ENCODE measurements around the gene EGFL7.

Gene EGFL7

DNA sequence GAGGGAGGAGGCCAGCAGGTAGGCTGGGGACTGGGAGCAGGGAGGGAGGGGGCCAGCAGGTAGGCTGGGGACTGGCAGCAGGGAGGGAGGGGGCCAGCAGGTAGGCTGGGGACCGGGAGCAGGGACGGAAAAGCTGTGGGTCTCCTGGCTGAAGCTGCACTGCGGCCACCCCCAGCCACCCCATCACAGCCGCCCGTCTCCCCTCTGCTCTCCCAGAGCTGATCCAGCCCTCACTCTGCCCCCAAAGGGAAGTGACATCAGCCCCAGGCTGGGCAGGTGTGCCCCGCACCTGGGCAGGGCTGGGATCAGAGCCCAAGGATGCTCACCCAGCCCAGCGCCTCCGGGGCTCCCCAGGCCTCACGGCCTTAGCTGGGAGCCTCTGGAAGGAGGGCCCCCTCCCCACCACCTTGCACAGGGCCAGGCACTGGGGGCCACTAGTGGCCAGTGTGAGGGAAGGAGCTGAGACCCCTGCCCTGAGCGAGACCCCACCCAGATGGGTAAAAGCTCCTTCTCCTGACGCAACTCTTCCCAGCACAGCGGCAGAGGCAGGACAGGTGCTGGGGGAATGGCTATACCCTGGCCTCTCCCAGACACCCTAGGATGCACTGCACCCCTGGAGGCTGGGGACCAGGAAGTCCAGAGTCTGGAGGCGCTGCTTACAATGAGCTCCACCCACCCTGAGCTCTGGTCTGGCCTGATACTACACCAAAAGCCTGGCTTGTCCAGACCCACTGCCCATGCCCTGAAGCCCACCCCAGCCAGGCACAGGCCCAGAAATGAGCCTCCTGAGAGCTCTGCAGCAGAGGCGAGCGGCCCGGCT, 13.0 kb downstream of the EGFL7 start:
- no peak for DNase-seq

DNA sequence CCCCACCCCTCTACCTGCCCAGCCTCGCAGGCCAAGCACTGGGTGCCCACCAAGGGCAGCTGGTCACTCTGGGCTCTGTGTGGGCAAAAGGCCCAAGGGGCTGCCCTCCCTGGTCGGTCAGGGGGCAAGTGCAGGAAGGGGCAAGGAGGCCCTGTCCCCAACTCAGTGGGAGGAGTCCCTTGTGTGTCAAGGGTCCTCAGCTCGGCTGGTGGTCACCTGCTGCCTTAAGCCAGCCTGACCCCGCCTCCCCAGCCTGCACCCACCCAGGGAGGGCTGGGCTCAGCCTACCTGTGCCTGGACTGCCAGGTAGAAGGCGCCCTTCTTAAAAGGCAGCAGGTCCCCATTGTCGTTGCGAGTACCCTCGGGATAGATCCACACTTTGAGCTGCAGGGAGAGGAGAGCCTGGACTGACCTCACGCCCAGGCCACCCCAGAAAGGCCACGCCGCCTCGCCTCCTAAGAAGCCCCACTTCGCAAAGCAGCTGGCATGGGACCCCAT, 13.6 kb downstream of the EGFL7 start:
- DNase-seq: no peak

DNA sequence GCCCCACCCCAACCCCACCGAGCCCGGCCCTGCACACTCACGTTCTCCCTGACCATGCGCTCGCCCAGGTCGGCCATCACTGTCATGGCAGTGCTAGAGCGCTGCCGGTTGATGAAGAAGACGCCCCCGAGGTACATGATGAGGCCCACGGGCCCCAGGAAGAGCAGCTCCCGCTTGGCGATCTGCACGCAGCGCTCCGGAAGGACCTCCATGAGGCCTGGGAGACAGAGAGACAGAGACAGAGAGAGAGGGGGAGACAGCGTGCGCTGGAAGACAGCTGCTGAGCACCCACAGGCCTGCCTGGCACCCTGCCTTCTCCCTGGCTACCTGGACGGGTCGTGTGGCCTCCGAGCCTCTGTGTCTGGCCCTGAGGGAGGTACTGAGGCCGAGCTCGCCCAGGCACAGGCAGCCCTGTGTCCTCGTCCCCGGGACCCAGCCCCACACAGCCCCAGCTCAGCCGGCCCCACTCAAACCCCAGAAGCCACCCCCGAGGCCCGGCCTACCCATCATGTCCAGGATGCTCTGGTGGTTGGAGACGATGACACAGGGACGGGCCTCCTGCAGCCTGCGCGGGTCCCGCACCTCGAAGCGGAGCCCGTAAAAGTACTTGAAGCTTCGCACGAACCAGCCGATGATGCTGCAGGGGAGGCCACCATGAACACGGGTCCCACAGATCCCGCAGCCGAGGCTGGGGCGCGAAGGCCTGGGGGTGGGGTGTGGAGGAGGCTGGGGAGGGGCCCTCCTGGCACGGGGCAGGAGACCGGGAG, 14.4 kb downstream of the EGFL7 start:
- DNase-seq: no peak

DNA sequence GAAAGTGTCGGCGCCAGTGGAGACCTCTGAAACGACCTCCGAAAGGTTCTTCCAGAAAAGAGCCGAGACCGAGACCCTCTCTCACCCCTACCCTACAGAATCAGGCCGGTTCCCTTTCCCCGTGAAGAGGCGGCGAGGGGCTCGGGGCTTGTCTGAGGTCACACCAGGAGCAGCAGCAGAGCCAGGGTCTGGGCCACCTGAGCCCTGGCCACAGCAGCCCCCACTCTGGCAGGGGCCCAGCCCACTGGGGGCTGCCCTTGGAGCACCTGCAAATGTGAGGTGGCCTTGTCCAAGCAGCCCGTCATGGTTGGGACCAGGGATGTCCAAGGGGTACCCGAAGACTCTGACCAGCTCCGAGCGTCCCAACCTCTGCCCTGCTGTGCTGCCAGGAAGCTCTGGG, 15.3 kb downstream of the EGFL7 start:
- DNase-seq: no peak

DNA sequence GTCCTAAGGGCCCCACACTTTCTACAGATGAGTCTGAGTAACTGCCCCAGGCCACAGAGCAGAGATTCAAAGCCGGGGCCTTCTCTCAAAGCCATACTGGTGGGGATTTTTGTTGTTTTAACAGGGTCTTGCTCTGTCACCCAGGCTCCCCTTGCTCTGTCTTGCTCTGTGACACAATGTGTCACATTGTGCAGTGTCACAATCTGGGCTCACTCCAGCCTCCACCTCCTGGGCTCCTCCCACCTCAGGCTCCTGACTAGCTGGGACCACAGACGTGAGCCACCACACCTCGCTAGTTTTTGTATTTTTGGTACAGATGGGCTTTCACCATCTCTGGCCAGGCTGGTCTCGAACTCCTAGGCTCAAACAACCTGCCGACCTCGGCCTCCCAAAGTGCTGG, 15.9 kb downstream of the EGFL7 start:
- no peak for DNase-seq

DNA sequence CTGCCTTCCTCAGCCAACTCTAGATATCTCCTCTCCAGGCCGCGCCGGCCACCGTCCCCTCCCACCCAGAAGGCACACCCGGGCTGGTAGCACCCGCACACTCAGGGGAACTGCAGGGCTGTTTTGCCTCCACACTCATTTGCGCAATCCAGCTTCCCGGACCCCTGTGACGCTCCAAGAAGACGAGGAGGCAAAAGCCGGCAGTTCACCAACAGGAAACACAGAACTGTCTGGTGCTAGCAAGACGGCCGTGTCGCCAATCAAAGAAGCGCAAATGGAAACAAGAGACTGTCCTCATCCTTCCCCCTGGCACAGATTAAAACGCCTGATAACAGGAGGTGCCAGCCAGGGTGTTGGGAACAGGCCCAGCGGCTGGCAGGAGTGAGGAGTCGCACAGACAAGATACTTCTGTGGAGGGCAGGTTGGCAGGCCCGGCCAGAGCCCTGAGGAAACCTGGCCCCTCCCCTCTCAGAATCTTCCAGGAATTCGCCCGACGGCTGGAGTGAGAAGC, 16.8 kb downstream of the EGFL7 start:
- no peak for DNase-seq

DNA sequence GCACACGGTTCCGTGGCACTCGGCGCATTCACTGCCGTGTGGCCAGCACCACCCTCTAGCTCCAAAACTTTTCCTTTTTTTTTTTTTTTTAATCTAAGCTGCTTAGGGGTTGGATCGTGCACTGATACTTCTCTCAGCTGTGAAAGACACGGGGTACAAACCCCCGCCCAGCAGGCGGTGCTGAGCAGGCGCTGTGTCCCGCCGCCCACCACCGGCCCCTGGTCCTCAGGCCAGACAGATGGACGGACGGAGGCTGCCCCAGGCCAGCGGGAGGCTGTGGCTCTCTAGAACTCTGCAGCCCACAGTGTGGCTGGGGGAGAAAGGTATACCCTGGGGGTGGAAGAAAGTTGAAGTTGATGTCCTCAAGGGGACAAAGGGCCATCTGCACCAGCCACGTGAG, 18.3 kb downstream of the EGFL7 start:
- no peak for DNase-seq

DNA sequence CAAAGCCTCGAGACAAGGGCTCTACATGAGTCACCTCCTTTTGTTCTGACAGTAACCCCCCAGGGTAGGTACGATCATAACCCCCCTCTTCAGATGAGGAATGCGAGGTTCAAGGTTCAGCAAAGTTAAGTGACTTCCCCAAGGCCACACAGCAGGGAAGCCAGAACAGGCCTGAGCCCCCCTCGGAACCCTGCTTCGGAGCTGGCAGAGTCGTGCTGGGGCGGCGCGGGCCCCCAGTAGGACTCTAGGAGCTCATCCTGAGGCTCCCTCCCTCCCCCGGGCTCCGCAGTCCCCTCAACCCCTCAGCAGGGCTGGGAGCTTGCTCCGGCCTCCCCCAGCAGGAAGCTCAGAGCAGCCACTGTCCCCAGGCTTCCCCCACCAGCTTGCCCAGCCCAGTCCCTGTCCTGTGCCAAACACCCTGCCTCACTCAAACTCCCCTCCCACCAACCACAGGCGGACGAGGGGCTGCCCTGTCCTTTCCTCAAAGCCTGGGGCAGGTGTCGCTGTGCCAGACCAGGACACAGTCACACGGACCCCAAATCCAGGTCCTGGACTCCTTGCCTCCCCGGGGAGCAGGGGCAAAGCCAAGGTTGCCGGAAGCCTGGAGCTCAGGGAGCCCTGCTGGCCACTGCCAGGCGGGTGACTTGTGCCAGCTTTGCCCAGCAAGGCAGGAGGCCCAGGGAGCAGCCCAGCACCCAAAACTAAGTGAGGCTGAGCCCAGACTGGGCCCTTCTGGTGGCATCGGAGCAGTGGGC, 19.4 kb downstream of the EGFL7 start:
- no peak for DNase-seq

DNA sequence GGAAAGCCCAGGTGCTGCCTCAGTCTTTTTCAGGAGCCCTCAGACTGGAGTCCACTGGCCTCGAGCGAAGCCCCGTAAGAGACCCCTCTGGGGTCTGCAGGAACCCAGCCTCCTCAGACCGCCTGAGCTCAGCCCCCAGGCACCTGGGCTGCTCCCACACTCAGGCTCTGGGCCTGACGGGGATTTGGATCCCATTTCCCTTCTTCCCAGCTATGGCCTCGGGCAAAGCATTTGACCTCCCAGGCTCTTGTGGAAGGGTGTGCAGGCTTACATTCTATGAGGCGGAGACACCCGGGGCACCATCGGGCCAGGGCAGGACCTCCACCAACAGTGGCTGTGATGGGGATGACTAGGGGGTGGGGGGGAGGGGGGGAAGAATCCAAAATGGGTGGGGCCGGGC, 20.0 kb downstream of the EGFL7 start:
- DNase-seq: no peak

DNA sequence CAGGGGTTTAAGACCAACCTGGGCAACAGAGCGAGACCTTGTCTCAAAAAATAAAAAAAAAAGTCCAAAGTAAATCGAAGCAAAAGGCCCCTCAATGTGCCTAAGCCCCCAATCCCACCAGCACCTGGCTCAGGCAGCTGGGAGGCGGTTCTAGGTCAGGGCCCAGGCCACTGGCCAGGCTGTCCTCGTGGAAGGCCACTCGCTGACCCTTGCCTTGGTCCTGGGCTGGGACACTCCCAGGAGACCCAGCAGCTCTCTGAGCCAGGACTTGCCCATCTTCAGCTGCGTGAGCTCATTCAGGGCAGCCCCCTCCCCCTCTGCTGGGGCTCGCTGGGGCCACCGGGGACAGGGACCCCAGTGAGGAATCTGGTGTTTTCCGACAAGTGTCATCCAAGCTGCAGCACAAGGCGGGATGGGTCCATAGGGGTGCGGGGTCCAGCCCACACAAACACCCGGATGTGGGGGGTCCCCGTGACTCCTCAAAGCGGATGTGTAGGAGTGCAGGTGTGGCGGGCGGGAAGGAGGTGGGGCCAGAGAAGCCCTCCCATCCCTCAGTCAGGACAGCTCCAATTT, 20.5 kb downstream of the EGFL7 start:
- DNase-seq: no peak

DNA sequence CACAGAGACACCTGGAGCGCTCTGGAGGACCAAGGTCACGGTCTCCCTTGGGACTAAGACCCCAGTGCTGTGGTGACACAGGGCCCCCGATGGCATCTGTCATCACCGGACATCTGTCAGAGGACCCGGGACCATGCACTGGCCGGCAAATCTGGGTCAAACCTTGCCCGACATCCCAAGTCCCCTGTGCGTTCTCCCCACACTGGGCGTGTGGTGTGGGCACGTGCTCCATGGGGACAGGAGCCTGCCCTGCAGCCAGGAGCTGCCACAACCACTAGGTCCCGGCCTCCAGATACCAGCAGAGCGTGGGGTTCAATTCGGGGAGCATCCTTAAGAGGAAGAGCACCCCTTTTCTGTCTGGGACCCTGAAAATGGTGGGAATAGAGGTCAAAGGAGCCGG, 21.0 kb downstream of the EGFL7 start:
- no peak for DNase-seq

DNA sequence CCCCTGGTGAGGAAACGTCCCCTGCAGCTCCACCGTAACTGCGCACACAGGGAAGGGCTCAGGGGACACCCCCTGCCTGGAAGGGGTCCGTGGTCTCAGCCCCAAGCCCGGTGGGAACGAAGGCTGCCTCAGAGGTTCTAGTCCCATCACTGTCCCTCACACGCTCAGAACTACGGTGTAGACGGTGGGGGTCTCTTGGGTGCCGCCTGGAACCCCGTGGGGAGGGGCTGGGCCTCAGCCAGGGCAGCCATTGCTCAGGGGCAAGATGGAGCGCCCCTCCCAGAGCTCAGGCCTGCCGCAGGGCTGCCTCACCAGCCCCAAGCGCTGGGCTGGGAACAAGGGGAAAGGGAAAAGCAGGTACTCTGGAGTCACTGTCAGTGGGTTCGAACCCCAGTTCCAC, 21.6 kb downstream of the EGFL7 start:
- no peak for DNase-seq

DNA sequence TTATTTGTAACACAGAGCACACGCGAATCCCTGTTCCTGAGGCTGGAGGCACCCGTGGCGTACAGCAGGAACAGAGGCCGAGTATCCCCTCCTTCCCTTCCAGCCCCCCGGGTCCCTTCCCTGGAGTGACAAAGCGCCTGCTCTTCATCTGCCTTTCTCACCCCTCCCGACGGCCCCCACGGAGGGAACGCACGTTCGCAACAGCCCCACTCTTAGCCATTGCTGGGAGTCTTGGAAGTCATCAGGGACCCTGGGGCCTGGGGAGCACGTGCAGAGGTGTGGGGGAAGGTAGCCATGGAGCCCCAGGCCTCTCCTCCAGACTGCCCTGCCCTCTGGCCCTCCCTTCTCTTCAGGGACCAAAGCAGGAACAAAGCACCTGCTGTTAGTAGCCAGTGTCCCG, 22.1 kb downstream of the EGFL7 start:
- no peak for DNase-seq

DNA sequence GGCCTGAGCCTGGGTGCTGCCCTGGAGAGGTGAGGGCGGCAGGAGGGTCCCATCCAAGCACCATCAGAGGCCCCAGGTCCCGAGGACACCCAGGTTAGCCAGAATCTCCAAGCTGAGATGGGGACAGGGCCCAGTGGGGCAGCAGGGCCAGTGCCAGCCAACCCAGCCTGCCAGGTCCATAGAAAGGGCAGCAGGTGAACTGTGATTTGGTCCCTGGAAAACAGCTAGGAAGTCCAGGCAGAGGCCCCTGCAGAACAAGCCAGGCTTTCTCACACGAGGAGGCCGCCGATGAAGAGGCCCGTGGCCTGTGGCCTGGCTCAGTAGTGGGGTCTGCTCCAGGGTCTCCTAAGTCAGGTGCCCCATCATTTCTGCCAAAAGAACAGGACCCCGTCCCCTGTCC, 22.5 kb downstream of the EGFL7 start:
- no peak for DNase-seq

DNA sequence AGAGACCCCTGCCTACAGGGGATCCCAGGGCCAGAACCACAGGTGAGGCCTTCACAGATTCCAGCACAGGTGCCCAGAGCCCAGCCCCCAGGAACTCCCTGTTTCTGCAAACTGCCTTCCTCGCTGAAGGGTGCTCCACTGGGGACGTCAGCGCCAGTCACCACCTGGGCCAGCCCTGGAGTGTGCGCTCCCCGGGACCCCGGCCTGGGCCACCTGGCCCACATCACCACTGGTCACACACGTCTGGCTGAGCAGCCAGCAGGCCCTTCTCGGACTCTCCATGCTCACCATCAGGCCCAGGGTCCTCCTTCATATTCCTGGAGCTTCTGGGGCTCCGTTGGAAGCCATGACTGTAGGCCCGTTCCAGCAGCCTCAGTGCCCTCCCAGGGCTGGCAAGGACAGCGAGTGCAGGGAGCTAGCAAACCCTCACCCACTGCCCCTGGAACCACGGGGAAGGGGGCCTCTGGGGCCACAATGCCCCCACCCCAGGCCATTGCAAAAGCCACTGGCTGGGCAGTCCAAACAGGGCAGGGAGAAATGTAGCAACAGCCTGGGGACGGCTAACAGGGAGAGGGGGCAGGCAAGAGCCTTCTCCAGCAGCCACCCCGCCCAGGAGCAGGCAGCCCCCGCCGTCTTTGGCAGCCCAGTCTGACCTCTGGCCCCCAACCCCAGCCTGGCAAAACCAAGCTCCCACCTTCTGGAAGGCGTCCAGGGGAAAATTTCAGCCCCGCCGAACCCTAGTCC, 23.2 kb downstream of the EGFL7 start:
- no peak for DNase-seq

DNA sequence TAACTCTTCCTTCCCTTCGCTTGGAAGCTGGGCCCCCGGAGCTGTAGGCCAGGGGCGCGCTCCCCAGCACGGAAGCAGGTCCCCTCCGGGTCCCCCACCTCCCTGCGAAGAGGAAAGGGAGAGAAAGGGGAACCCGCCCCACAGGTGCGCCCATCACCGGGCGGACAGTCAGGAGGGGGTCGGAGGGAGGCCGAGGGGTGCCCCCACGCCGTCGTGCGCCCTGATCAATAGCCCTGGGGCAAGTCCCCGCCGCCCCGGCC, 23.7 kb downstream of the EGFL7 start:
- no peak for DNase-seq

DNA sequence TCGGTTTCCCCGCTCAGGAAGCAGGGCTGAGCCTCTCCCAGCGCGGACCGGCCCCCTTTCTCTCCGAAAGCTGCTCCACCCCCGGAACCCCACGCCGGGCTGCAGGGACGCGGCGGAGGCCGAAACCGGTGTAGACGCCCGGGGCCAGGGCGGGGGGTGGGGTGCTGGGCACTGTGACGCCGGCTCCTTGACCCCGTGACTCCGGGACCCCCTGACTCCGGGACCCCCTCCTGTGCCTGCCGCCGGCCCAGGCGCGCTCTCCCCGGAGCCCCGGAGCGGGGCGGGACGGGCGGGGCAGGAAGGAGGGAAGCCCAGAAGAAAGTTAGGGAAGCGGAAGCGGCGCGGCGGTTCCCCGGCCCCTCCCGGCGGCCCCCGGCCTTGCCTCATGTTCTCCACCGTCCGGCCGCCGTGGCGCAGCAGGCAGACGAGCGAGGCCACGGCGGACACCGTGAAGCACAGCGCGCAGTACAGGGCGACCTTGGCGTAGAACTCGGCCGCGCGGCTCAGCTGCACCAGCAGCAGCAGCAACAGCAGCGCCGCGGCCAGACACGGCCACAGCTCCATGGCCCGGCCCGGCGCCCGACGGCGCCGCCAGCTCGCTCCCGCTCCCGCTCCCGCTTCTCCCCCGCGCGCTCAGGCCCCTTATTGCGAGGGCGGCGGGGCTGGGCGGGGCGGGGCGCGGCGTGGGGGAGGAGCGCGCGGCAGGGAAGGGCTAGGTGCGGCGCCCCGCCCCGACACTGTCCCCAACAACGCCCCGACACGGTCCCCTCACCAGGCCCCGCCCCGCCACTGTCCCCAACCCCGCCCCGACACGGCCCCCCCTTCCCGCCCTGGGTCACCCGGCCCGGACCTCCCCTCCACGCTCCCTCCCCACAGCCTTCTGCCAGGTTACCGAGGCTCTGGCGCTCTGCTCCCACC, 24.3 kb downstream of the EGFL7 start, which contains the start of gene AGPAT2:
Gene AGPAT2 (minus strand): TSS at position 664 of the 918 bp plus-strand sequence. CDS start 100 bp downstream, at position 564.
- peak; percentile 77 for DNase-seq

DNA sequence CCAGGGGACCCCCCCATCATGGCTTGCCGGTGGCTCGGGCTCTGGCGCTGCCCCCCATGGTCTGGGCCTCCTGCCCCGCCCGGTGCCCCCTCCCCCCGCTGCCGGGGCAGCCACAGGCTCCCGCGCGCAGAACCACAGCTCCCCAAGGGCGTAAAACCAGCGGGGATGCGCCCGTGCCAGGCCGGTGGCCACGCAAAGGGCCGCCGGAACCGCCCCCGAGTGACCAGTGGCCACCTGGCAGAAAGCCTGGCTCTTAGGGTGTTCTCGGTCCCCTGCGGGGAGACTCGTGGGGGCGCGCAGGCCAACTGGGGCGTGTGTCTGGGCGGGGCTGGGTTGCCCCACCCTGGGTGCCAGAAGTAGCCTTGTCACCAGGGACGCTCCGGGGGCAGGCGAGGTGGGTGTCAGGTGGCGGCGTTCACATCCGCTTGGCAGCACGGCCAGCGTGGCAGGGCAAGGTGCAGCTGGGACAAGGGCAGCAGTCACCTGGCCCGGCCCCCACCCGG, 25.1 kb downstream of the EGFL7 start:
- no peak for DNase-seq

DNA sequence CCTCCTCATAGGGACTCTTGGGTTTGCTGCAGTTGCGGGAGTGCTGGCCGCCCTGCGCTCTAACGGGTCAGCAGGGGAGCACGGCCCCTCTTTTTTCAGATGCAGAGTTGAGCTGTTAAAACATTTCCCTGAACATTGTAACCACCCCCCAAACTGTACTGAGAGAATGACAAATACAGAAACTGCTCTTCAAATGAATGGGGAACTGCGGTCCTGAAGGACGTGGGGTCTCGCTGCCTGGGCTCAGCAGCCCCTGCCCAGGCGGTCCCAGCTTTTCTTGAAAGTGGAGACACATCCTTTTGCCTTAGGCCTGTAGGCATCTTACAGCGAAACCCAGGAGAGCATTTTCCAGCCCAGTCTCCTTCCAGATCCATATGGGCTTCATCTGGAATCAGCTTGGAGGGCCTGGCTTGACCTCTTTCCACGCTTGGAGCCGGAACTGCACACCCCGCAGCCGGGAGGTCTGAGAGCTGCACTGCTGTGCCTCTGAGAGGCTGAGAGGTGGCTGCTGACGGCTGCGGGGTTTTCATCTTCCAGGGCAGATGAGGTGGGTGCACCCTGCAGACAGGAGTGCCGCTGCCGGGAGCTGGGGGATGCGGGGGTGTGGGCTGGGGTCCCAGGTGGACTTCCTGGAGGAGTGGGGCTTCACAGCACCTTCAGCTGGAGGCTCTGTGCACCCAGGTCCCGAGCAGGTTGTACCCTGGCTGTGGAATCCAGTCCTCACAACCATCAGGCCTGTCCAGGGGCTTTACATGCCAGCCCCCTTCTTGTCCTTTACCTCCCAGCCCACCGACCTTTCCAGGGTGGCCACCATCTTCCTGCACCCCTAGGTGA, 25.8 kb downstream of the EGFL7 start:
- DNase-seq: no peak

DNA sequence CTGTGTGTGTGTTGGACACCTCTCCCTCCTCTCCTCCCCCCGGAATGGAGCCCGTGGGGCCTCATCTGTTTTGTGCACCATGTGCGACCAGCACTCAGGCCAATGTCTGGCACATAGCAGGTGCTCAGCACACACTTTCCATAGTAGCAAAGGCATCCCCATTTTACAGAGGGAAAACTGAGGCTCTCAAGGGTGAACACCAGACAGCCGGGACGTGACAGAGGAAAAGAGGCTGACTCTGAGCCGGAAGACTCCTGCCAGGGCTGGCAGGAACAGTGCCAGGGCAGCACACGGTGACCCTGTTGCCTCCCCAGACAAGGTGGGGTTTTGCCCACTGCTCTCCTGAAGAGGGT, 26.4 kb downstream of the EGFL7 start:
- no peak for DNase-seq
